Stimulated activated CD8-positive, alpha-beta memory T cell treated with anti-CD3 and anti-CD28 coated beads, Interleukin-7, amount 100 ng/mL, for 24 hours (primary cell): ENCODE results near the gene DBX1.

Source experiments
- DNase-seq: peaks from one replicate; pipeline ENCODE4 v3.0.0-alpha.2; 2020; ENCODE audit warnings: low read depth

Gene DBX1

DNA sequence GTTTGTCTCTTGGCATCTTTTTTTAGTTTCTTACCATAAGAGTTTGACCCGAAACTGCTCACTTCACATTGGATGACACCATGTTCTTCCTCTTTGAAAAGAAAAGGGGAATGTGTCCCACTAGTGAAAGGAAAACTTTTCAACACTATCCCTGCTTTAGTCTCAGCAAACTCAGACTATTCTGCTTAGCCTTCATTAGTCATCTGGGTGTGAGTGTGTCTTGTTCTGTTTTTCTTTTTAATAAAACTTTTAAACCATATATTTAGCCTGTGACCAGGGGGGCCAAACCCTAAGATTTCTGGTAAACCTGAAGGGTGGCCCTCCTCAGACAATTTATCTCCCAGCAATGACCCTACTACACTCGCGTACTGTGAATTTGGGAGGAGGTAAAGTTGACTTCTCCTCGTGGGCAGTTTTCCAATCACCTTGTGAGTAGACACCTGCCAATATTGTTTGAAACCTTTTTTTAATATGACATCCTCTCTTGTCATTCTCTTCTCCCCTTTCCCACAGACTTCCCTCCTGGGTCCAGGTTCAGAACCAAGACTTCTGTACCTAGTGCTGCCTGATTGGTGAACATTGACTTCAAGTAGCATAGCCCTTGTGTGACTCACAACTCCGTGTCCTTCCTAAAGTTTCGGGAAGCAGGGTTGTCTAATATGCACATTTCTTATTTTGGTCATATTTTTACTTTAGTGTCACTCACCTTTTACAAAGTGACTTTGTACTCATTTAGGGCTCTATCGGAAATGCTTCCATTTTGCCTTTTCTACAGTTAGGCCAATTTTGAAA, 39.9 kb downstream of the DBX1 start:
- DNase-seq = no peak

DNA sequence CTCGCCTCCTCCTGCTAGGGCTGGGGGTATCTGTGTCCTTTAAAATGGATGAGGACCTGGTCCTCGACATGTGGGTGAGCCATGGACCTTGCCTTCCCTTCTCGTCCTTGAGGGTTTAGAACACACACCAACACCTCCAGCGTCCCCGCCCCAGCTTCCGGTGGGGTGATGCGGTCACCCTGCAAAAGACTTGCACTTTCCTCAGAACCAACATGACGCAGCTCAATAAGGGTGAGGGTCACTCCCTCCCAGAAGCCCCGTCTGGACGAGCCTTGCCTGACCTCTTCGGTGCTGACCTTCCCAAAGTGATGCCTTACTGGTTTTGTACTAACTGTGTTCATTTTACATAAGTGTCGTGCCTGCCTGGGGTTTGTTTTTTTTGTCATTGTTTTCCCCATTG, 41.0 kb downstream of the DBX1 start:
- no peak for DNase-seq

DNA sequence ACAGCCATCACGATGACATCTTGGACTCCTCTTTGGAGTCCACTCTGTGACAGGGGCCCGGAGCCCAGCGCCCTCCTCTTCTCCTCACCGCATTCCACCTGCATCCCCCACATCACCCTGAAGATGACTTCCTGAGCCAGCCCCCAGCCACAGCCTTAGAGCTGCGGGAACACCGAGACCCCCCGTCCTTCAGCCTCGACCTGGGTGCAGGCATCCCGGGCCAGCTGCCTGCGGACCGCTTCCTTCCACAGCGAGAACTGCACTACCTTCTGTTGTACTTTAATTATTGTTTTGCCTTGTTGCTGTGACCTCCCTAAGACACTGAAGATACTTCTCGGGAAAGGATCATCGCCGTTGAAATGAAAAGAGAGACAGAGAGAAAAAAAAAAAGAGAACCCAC, 42.1 kb downstream of the DBX1 start:
- DNase-seq = no peak

DNA sequence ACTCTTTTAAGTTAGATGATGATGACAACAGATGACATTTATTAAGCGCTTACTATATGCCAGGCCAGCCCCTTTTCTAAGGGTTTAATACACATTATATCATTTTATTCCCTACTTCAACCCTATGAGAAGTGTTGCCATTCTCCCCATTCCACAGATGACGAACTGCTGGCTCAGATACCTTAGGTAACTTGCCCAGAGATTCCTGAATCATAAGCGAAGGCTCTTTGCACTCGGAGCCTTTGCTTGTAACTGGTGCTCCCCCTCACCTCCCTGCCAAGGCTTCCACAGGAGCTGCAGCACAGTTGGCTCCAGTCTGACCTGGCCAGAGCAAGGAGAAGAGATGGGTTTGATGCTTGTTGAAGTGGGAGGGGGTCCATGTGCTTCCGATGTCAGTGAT, 43.0 kb downstream of the DBX1 start:
- DNase-seq = no peak

DNA sequence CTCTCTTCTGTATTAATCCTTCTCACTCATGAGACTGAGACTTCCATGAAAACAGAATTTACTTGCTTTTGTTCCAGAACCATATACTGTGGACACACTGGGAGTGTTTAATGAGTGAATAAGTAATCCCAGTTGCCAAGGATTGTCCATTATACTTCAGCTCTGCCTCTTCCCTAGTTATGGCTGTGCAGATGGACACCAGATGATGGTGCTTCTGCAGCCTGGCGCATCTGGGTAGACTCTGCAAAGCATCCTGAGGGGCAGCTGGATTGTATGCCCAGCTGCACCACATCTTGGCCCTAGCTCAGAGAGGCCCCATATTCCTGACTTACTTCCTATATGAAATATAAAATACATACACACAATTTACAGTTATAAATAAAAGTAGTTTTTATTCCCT, 43.5 kb downstream of the DBX1 start:
- no peak for DNase-seq

DNA sequence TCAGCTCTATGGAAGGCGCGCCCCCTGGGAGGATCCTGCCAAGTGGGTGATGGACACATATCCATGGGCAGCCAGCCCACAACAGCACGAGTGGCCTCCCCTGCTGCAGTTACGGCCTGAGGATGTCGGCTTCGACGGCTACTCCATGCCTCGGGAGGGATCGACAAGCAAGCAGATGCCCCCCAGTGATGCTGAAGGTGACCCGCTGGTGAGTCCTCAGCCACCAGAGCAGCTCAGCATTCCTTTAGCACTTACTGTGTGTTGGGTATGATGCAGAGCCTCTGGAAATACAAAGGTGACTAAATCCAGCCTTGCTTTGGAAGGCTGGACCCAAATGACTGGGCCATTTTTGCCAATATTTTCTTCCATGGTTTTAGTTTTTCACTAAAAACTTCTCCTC, 45.7 kb downstream of the DBX1 start:
- no peak for DNase-seq

DNA sequence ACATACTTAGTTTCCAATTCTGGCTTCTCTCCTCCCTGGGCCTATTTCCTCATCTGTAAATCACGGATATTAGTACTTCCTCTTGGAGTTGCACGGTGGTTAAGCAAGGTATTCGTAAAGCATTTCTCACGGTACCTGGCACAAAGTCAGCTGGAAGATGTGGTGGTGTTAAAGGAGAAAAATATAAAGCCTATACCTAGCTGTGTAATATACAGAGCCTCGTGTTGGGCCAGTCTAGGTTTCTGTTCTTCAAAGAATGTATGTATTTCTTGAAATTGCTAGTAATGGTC, 47.2 kb downstream of the DBX1 start:
- no peak for DNase-seq

DNA sequence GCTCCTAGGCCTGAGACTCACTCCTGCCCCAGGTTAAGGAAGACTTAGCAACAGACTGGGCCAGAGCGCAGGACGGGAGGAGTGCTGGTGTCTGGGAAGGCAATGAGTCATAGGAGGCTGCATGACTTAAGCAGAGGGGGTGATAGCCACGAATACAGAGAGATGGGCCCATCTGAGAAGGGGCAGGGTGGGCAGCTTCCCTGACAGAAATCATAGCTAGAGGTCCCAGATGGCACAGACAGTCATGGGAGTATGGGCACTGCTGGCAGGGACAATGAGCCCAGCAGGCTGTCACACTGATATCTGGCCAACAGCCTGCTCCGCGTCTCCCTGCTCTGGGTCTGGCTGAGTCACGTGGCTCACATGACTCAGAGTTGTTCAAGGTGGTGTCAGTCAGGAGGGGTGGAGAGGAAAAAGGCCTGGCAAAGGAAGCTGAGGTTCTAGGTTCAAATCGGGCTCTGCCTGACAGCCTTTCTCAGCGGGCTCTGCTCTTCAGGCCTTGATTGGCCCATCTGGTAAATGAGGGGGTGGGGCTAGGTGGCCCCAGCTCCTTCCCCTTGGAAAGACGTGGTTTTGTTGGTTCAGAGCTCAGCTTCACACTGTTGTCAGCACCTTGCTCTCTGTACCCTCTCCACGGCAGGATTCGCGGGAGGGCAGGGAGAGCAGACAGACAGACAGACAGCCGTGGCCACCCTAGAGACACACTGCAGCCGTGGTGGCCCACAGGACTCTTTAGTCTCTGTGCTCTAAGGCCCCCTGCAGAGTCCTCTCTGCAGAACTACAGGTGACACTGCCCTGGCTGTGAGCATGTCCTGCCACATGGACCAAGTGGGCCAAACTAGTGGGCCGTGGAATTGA, 47.8 kb downstream of the DBX1 start:
- DNase-seq = no peak

DNA sequence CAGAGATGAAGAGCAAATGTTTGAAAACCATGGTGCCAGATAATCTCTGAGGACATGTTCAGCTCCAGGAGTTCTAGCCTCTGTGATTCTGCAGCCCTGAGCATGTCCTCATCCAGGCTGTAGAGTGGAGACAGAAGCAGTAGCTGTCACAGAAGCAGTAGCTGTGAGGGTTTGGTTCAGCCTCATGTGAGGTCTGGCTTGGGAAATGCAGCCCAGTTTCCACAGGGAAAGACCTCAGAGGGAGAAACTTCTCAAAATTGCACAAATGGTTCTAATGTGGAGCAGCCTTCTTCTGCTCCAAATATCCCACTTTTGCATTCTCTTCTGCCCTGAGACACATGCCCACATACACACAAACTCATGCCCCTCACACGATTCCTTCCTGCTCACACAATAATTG, 48.4 kb downstream of the DBX1 start:
- DNase-seq = no peak

DNA sequence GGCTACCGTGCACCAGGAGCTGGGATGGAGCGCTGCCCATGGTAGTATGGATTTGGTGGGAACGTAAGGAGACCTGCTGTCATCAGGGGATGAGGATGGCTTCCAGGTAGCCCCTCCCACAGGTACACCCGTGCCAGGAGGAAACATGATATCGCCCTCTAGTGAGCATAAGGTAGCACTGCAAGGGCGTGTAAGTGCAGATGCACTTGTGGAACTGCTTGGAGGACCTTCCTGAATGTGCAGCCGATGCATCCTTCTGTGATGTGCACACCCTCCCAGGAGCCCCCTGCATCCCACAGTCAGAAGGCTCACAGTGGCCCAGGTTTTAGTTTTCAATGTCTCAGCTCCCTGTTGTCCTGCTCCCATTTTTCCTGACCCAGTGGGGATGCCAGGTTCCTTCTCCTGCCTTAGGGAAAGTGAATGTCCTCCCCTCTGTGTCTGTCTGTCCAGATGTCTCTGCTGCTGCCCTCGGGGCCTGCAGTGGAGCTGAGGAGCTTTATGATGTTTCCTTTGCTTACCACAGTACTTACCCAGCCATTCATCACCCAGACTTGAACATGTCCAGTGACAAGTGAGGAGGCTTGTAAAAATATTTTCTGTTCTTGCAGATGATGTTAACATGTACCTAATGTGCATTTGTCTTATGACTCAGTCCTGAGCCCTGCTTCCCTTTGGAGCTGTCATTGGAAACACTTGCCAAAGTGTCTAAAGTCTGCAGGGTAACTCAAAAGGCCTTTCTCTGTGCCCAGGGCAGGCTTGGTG, 49.2 kb downstream of the DBX1 start:
- DNase-seq = peak; percentile 5

DNA sequence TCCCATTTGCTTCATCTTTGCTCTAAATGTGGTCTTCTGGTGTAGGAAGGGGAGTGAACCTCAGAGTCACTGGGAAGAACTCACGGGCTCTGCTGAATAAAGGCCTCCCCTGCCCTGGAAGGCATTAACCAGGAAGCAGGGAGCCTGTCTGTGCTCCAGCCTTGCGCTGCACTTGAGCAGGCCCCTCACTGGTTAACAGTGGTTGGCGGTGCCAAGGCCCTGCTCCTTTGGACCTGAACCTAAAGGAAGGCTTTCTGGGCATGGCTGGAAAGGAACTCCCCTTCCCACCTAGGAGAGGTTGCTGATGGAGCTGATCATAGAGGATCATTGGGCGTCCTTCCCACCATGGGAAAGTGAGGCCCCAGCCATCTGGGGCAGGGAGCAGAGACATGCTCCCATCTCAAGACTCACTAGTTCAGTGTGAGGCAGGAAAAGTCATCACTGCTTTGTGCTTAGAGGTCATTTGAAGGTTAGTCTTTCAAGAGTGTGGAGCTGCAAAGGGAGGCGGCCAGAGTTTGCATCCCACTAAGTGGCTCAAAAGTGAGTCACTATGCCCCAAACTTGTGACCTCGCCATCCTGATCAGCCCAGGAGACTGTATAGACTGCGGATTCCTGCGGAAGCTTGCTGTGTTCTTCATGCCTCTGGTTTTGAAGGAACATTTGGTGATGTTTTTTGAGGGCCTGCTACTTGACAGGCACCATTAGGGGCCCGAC, 50.4 kb downstream of the DBX1 start:
- DNase-seq = no peak
